H9 (cell line): Measurements from ENCODE around the gene TCAF2. TPM values are rescaled to one million over a fixed set of nuclear protein-coding genes. Genes with fewer than 3 reads are reported as not detected.
"Not testable (repeated sequence)": the region's sequence is repeated elsewhere in the genome, so short reads cannot be mapped to it uniquely, and the experiment has no call there.

Experiments
- DNase-seq: peaks from one replicate; pipeline ENCODE4 v3.0.0-alpha.2; 2017
- H2AFZ ChIP-seq: one replicate; pipeline ENCODE4 v1.6.1; 2013; ENCODE audit warnings: mild to moderate bottlenecking, low read length, control low read depth, moderate library complexity
- H2AK5ac ChIP-seq: 2 replicates; pipeline ENCODE4 v1.6.1; 2013; ENCODE audit warnings: low read length, control low read depth, mixed read lengths; ENCODE audit not compliant: insufficient read length
- H2BK120ac ChIP-seq: one replicate; pipeline ENCODE4 v1.6.1; 2013; ENCODE audit warnings: low read depth, mild to moderate bottlenecking, low read length, control low read depth, inconsistent platforms; ENCODE audit not compliant: poor library complexity, severe bottlenecking
- H2BK12ac ChIP-seq: 2 replicates; pipeline ENCODE4 v1.6.1; 2013; ENCODE audit warnings: low read length, control low read depth, mixed read lengths, low read depth; ENCODE audit not compliant: insufficient read length
- H2BK15ac ChIP-seq: 2 replicates; pipeline ENCODE4 v1.6.1; 2013; ENCODE audit warnings: low read depth, low read length, control low read depth
- H2BK20ac ChIP-seq: one replicate; pipeline ENCODE4 v1.6.1; 2013; ENCODE audit warnings: low read depth, mild to moderate bottlenecking, low read length, control low read depth, inconsistent platforms; ENCODE audit not compliant: poor library complexity, severe bottlenecking
- H2BK5ac ChIP-seq: 2 replicates; pipeline ENCODE4 v1.6.1; 2013; ENCODE audit warnings: low read length, control low read depth, mixed read lengths; ENCODE audit not compliant: insufficient read length
- H3K14ac ChIP-seq: 2 replicates; pipeline ENCODE4 v1.6.1; 2013; ENCODE audit warnings: low read length, control low read depth; ENCODE audit not compliant: insufficient read depth
- H3K18ac ChIP-seq: 2 replicates; pipeline ENCODE4 v1.6.1; 2013; ENCODE audit warnings: low read depth, mild to moderate bottlenecking, mixed read lengths, low read length, control low read depth; ENCODE audit not compliant: insufficient read length
- H3K23ac ChIP-seq: 2 replicates; pipeline ENCODE4 v1.6.1; 2013; ENCODE audit warnings: low read length, control low read depth, mixed read lengths, low read depth; ENCODE audit not compliant: insufficient read length
- H3K23me2 ChIP-seq: 2 replicates; pipeline ENCODE4 v1.6.1; 2013; ENCODE audit warnings: low read depth, mild to moderate bottlenecking, mixed read lengths, low read length, control low read depth; ENCODE audit not compliant: insufficient read length, poor library complexity, severe bottlenecking
- H3K27ac ChIP-seq: 2 replicates; pipeline ENCODE4 v1.5.1; 2013; ENCODE audit warnings: low read length, control low read depth, mixed read lengths, low read depth; ENCODE audit not compliant: insufficient read length
- H3K27me3 ChIP-seq: 2 replicates; pipeline ENCODE4 v1.6.1; 2013; ENCODE audit warnings: low read length, control low read depth, inconsistent platforms; ENCODE audit not compliant: insufficient read depth
- H3K4ac ChIP-seq: 2 replicates; pipeline ENCODE4 v1.6.1; 2013; ENCODE audit warnings: low read depth, mild to moderate bottlenecking, control low read depth, inconsistent platforms, low read length, moderate library complexity
- H3K4me1 ChIP-seq: 2 replicates; pipeline ENCODE4 v1.6.1; 2013; ENCODE audit warnings: low read length, control low read depth, inconsistent platforms; ENCODE audit not compliant: insufficient read depth
- H3K4me2 ChIP-seq: 2 replicates; pipeline ENCODE4 v1.6.1; 2013; ENCODE audit warnings: low read length, control low read depth, mixed read lengths; ENCODE audit not compliant: insufficient read length, insufficient read depth
- H3K56ac ChIP-seq: 2 replicates; pipeline ENCODE4 v1.6.1; 2013; ENCODE audit warnings: low read depth, mild to moderate bottlenecking, mixed read lengths, low read length, control low read depth; ENCODE audit not compliant: insufficient read length
- H3K79me1 ChIP-seq: 2 replicates; pipeline ENCODE4 v1.6.1; 2013; ENCODE audit warnings: low read depth, mild to moderate bottlenecking, moderate library complexity, low read length, control low read depth, inconsistent platforms; ENCODE audit not compliant: insufficient read depth, poor library complexity, severe bottlenecking
- H3K79me2 ChIP-seq: 2 replicates; pipeline ENCODE4 v1.6.1; 2013; ENCODE audit warnings: low read length, control low read depth, inconsistent platforms; ENCODE audit not compliant: insufficient read depth
- H3K9ac ChIP-seq: 2 replicates; pipeline ENCODE4 v1.6.1; 2013; ENCODE audit warnings: low read length, control low read depth, mixed read lengths; ENCODE audit not compliant: insufficient read length; ENCODE audit errors: extremely low read depth
- H3K9me3 ChIP-seq: one replicate; pipeline ENCODE4 v1.6.1; 2013; ENCODE audit warnings: low read depth, low read length, inconsistent platforms; ENCODE audit not compliant: control insufficient read depth
- H3T11ph ChIP-seq: one replicate; pipeline ENCODE4 v1.6.1; 2013; ENCODE audit warnings: mild to moderate bottlenecking, low read length, control low read depth, inconsistent platforms
- H4K20me1 ChIP-seq: one replicate; pipeline ENCODE4 v1.6.1; 2013; ENCODE audit not compliant: control insufficient read depth, insufficient read length, insufficient read depth
- H4K5ac ChIP-seq: 2 replicates; pipeline ENCODE4 v1.6.1; 2013; ENCODE audit warnings: low read depth, mild to moderate bottlenecking, mixed read lengths, low read length, control low read depth; ENCODE audit not compliant: insufficient read length
- H4K8ac ChIP-seq: replicated peaks from 2 replicates; pipeline ENCODE4 v1.6.1; 2013; ENCODE audit warnings: low read length, control low read depth, mixed read lengths, low read depth; ENCODE audit not compliant: insufficient read length
- H4K91ac ChIP-seq: 2 replicates; pipeline ENCODE4 v1.6.1; 2013; ENCODE audit warnings: low read depth, mild to moderate bottlenecking, moderate library complexity, mixed read lengths, low read length, control low read depth; ENCODE audit not compliant: insufficient read length
- H3K27ac Mint-ChIP-seq, 3 experiments: 2 replicates in 2 of 3; 3 replicates in 1 of 3; pipeline ENCODE4 v1.8.0; 2020 to 2021; ENCODE audit warnings: mixed read lengths in 3 of 3, mild to moderate bottlenecking in 1 of 3, moderate library complexity in 1 of 3
- H3K27me3 Mint-ChIP-seq: 2 replicates; pipeline ENCODE4 v1.8.0; 2021; ENCODE audit warnings: low read depth, mild to moderate bottlenecking, moderate library complexity, mixed read lengths
- H3K36me3 Mint-ChIP-seq, 3 experiments: 2 replicates in 2 of 3; 3 replicates in 1 of 3; pipeline ENCODE4 v1.8.0; 2020 to 2021; ENCODE audit warnings: low read depth in 3 of 3, mixed read lengths in 3 of 3; ENCODE audit not compliant: insufficient read depth in 1 of 3
- H3K4me1 Mint-ChIP-seq, 2 experiments: 2 replicates each; pipeline ENCODE4 v1.8.0; 2020; ENCODE audit warnings: mixed read lengths in 2 of 2
- H3K4me3 Mint-ChIP-seq, 2 experiments: 2 replicates in 1 of 2; 3 replicates in 1 of 2; pipeline ENCODE4 v1.8.0; 2020 to 2021; ENCODE audit warnings: mild to moderate bottlenecking in 2 of 2, mixed read lengths in 2 of 2, moderate library complexity in 1 of 2
- H3K9me3 Mint-ChIP-seq, 2 experiments: 2 replicates in 1 of 2; 3 replicates in 1 of 2; pipeline ENCODE4 v1.8.0; 2020; ENCODE audit warnings: mild to moderate bottlenecking in 2 of 2, mixed read lengths in 2 of 2, moderate library complexity in 1 of 2
- WGBS: extraction: QIAGEN DNeasy Blood & Tissue Kit; methylation state at CpG from one replicate; pipeline ENCODE4 v1.1.7; 2013; ENCODE audit warnings: missing lambda C conversion rate, low lambda C conversion rate, mixed read lengths; ENCODE audit not compliant: insufficient read length; ENCODE audit errors: extremely low coverage; 5-methylcytosine and 5-hydroxymethylcytosine counted together
- total RNA-seq: library from RNA; stranded (reverse); gene quantifications from 2 replicates; pipeline ENCODE4 v1.2.1, GENCODE V29; 2021

TCAF2 gene
- total RNA-seq, 1 experiment from 2014 or later = 0.04 TPM

GRCh38 chr7:143588183-143588582 is 32.6 kb upstream of the TCAF2 start:
- H3K4me3 Mint-ChIP-seq = not testable (repeated sequence)

DNA sequence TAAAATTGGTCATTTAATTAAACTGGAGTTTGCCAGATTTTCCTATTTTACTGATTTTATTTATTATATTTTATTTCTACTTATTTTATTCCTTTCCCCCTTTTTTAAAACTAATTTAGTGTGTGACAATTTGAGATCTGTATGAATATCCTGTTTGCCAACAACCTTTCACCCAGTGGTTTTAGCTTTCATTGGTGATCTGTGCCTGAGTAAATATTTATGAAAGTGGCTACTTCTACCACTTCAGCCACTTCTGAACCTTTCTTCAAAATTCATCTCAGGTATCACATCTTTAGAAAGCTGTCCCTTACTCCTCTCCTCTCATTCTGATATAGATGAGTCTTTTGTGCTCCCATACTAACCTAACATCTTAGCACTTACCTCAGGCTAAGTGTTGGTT is 30.9 kb upstream of the TCAF2 start:
- not testable (repeated sequence) for H4K20me1 ChIP-seq, H3T11ph ChIP-seq, DNase-seq, H3K4me1 Mint-ChIP-seq, H3K4me3 Mint-ChIP-seq, H3K9me3 ChIP-seq, H3K14ac ChIP-seq, H2BK15ac ChIP-seq, H3K23ac ChIP-seq, H3K23me2 ChIP-seq, H3K4me1 ChIP-seq, H2BK20ac ChIP-seq, H3K9ac ChIP-seq, H2BK5ac ChIP-seq, H2BK120ac ChIP-seq, H3K4ac ChIP-seq, H4K8ac ChIP-seq, H3K27ac ChIP-seq, H3K27me3 Mint-ChIP-seq, H3K36me3 Mint-ChIP-seq, H4K5ac ChIP-seq, H2AFZ ChIP-seq, H3K9me3 Mint-ChIP-seq, H3K18ac ChIP-seq, H3K79me2 ChIP-seq, H2AK5ac ChIP-seq, H3K79me1 ChIP-seq, H3K56ac ChIP-seq, H3K27me3 ChIP-seq, H2BK12ac ChIP-seq, H3K27ac Mint-ChIP-seq, H4K91ac ChIP-seq, H3K4me2 ChIP-seq

More at GRCh38 chr7:143588183-143588582, 32.6 kb upstream of the TCAF2 start:
- not testable (repeated sequence) for H4K5ac ChIP-seq, H3T11ph ChIP-seq, H3K79me2 ChIP-seq, H3K9me3 Mint-ChIP-seq, H4K8ac ChIP-seq, H2BK15ac ChIP-seq, H3K4me2 ChIP-seq, H3K14ac ChIP-seq, H3K9me3 ChIP-seq, H3K56ac ChIP-seq, H3K36me3 Mint-ChIP-seq, H2BK5ac ChIP-seq, H3K4me1 Mint-ChIP-seq, H4K20me1 ChIP-seq, H2BK120ac ChIP-seq, DNase-seq, H3K27me3 ChIP-seq, H3K23ac ChIP-seq, H2BK12ac ChIP-seq, H3K18ac ChIP-seq, H3K27ac ChIP-seq, H3K4ac ChIP-seq, H2AFZ ChIP-seq, H3K4me1 ChIP-seq, H3K9ac ChIP-seq, H3K27ac Mint-ChIP-seq, H4K91ac ChIP-seq, H3K23me2 ChIP-seq, H2BK20ac ChIP-seq, H3K79me1 ChIP-seq, H3K27me3 Mint-ChIP-seq, H2AK5ac ChIP-seq
- WGBS = no CpG with 5 or more reads among the region's 3 CpGs

- H3K4me1 Mint-ChIP-seq, H3K14ac ChIP-seq, H4K20me1 ChIP-seq, H2BK15ac ChIP-seq, H3K9me3 Mint-ChIP-seq, H3K27me3 ChIP-seq, H3K27ac ChIP-seq, H3K23me2 ChIP-seq, H3K4me2 ChIP-seq, H4K8ac ChIP-seq, H3K9ac ChIP-seq, H2BK120ac ChIP-seq, H3K4me3 Mint-ChIP-seq, H2BK5ac ChIP-seq, H3K4ac ChIP-seq, H3K56ac ChIP-seq, H3K79me1 ChIP-seq, H4K5ac ChIP-seq, H3K27ac Mint-ChIP-seq, H3K23ac ChIP-seq, H3K4me1 ChIP-seq, DNase-seq, H2BK20ac ChIP-seq, H3K36me3 Mint-ChIP-seq, H2AFZ ChIP-seq, H2BK12ac ChIP-seq, H3K9me3 ChIP-seq, H3K18ac ChIP-seq, H3K27me3 Mint-ChIP-seq, H4K91ac ChIP-seq, H3T11ph ChIP-seq, H2AK5ac ChIP-seq, H3K79me2 ChIP-seq: not testable (repeated sequence)
- WGBS = no CpG with 5 or more reads among the region's 11 CpGs
Measured at GRCh38 chr7:143598086-143598485, 22.7 kb upstream of the TCAF2 start.
